Activated naive CD8-positive, alpha-beta T cell treated with anti-CD3 and anti-CD28 coated beads, Interleukin-2, amount 10 ng/mL, durations not matched to agents 7 days and 5 days (primary cell): ENCODE results near the gene SPPL3. TPM values are rescaled to one million over a fixed set of nuclear protein-coding genes. Genes with fewer than 3 reads are reported as not detected.

Source experiments
- ATAC-seq: fragments of 150-1000 bp; cut with Tn5 transposase; one replicate; pipeline ENCODE4 v1.10.0; 2021; ENCODE audit warnings: low read depth, moderate library complexity
- POLR2A ChIA-PET: fragments of 350-600 bp; sonication (Branson Sonifier 250); formaldehyde crosslinking; loops from one replicate; lab custom pipeline; 2021; ENCODE audit warnings: antibody characterized with exemption; lab: Charles Lee
- DNase-seq: peaks from one replicate; pipeline ENCODE4 v3.0.0; 2021
- H3K27ac Mint-ChIP-seq: one replicate; pipeline ENCODE4 v1.8.0; 2022; ENCODE audit warnings: mild to moderate bottlenecking, mixed read lengths
- H3K27me3 Mint-ChIP-seq: one replicate; pipeline ENCODE4 v1.8.0; 2022; ENCODE audit warnings: mild to moderate bottlenecking, moderate library complexity, mixed read lengths
- H3K36me3 Mint-ChIP-seq: one replicate; pipeline ENCODE4 v1.8.0; 2021; ENCODE audit warnings: mild to moderate bottlenecking, mixed read lengths
- H3K4me1 Mint-ChIP-seq: one replicate; pipeline ENCODE4 v1.8.0; 2021; ENCODE audit warnings: mixed read lengths
- H3K4me3 Mint-ChIP-seq: one replicate; pipeline ENCODE4 v1.8.0; 2022; ENCODE audit warnings: mild to moderate bottlenecking, moderate library complexity, mixed read lengths
- H3K9me3 Mint-ChIP-seq: one replicate; pipeline ENCODE4 v1.8.0; 2021; ENCODE audit warnings: mixed read lengths
- total RNA-seq, 2 experiments: library from RNA; stranded (reverse); gene quantifications; one replicate each; pipeline ENCODE4 v1.2.3, GENCODE V29; 2021

SPPL3 gene
- total RNA-seq, 2 experiments from 2014 or later, result 28.0 to 31.1 TPM

GRCh38 chr12:120855823-120856588 lies 48.2 kb downstream of the SPPL3 start:
- no peak for DNase-seq
- H3K4me3 Mint-ChIP-seq, result peak overlapping the region; percentile 7
- H3K4me1 Mint-ChIP-seq, result peaks cover 32% of the 10 kb centered on the region
- peaks cover 6% of the 10 kb centered on the region for H3K36me3 Mint-ChIP-seq
- POLR2A ChIA-PET, result interaction anchor here (0.8 kb wide), 1 partner anchor 48 kb away, joined by 3 read pairs; the partner anchor contains the start of gene SPPL3
- peak; percentile 59 for ATAC-seq
- H3K27me3 Mint-ChIP-seq, result no peaks in the 10 kb centered on the region
- H3K9me3 Mint-ChIP-seq, result no peaks in the 10 kb centered on the region
- no peak overlapping the region for H3K27ac Mint-ChIP-seq

GRCh38 chr12:120854804-120855203 lies 49.4 kb downstream of the SPPL3 start:
- POLR2A ChIA-PET, result interaction anchor here (0.9 kb wide), 1 partner anchor 49 kb away, joined by 3 read pairs; the partner anchor contains the start of gene SPPL3
- no peaks in the 10 kb centered on the region for H3K27me3 Mint-ChIP-seq
- H3K9me3 Mint-ChIP-seq, result no peaks in the 10 kb centered on the region
- no peak for DNase-seq
- H3K36me3 Mint-ChIP-seq, result peaks cover 6% of the 10 kb centered on the region
- H3K4me1 Mint-ChIP-seq, result peaks cover 29% of the 10 kb centered on the region
- no peak overlapping the region for H3K27ac Mint-ChIP-seq
- no peak overlapping the region for H3K4me3 Mint-ChIP-seq
- no peak for ATAC-seq

GRCh38 chr12:120853188-120853587 lies 51.0 kb downstream of the SPPL3 start:
- no peak for ATAC-seq
- Mint-ChIP-seq H3K9me3 (no peaks in the 10 kb centered on the region), H3K4me3 (no peak overlapping the region), H3K27me3 (no peaks in the 10 kb centered on the region), H3K36me3 (peaks cover 2% of the 10 kb centered on the region), H3K27ac (no peak overlapping the region), H3K4me1 (peaks cover 30% of the 10 kb centered on the region)
- no peak for DNase-seq
- POLR2A ChIA-PET, result interaction anchor here (0.7 kb wide), 1 partner anchor 56 kb away, joined by 5 read pairs; no protein-coding TSS in a partner anchor

GRCh38 chr12:120851944-120852343 lies 52.2 kb downstream of the SPPL3 start:
- Mint-ChIP-seq H3K36me3 (peaks cover 1% of the 10 kb centered on the region), H3K4me3 (no peak overlapping the region), H3K4me1 (peaks cover 26% of the 10 kb centered on the region), H3K9me3 (no peaks in the 10 kb centered on the region), H3K27ac (no peak overlapping the region), H3K27me3 (no peaks in the 10 kb centered on the region)
- no peak for DNase-seq
- POLR2A ChIA-PET, result no interaction called here
- no peak for ATAC-seq

GRCh38 chr12:120851444-120851843 lies 52.7 kb downstream of the SPPL3 start:
- DNase-seq (no peak), ATAC-seq (no peak)
- Mint-ChIP-seq H3K4me1 (peaks cover 23% of the 10 kb centered on the region), H3K9me3 (no peaks in the 10 kb centered on the region), H3K36me3 (peaks cover 2% of the 10 kb centered on the region), H3K27me3 (no peaks in the 10 kb centered on the region), H3K27ac (no peak overlapping the region), H3K4me3 (no peak overlapping the region)
- POLR2A ChIA-PET, result no interaction called here

GRCh38 chr12:120849765-120850164 lies 54.4 kb downstream of the SPPL3 start:
- no peaks in the 10 kb centered on the region for H3K27me3 Mint-ChIP-seq
- no peak for DNase-seq
- no peak overlapping the region for H3K27ac Mint-ChIP-seq

GRCh38 chr12:120847814-120848213 lies 56.3 kb downstream of the SPPL3 start:
- no peak overlapping the region for H3K27ac Mint-ChIP-seq
- H3K9me3 Mint-ChIP-seq, result no peaks in the 10 kb centered on the region
- ATAC-seq (no peak), DNase-seq (no peak)
- H3K27me3 Mint-ChIP-seq, result no peaks in the 10 kb centered on the region
- POLR2A ChIA-PET, result no interaction called here
- peaks cover 2% of the 10 kb centered on the region for H3K36me3 Mint-ChIP-seq
- no peak overlapping the region for H3K4me3 Mint-ChIP-seq
- H3K4me1 Mint-ChIP-seq, result peaks cover 14% of the 10 kb centered on the region

More at GRCh38 chr12:120849765-120850164, 54.4 kb downstream of the SPPL3 start:
- Mint-ChIP-seq H3K9me3 (no peaks in the 10 kb centered on the region), H3K4me1 (peaks cover 16% of the 10 kb centered on the region), H3K4me3 (no peak overlapping the region), H3K36me3 (peaks cover 2% of the 10 kb centered on the region)
- no peak for ATAC-seq
- POLR2A ChIA-PET, result no interaction called here

- no peaks in the 10 kb centered on the region for H3K27me3 Mint-ChIP-seq
- H3K4me3 Mint-ChIP-seq, result no peak overlapping the region
- POLR2A ChIA-PET, result no interaction called here
- H3K9me3 Mint-ChIP-seq, result no peaks in the 10 kb centered on the region
- peaks cover 2% of the 10 kb centered on the region for H3K36me3 Mint-ChIP-seq
- H3K4me1 Mint-ChIP-seq, result peaks cover 16% of the 10 kb centered on the region
- ATAC-seq (no peak), DNase-seq (no peak)
- H3K27ac Mint-ChIP-seq, result no peak overlapping the region
These were observed 56.8 kb downstream of the SPPL3 start for GRCh38 chr12:120847392-120847791.

GRCh38 chr12:120846721-120847120 lies 57.4 kb downstream of the SPPL3 start:
- H3K27me3 Mint-ChIP-seq, result no peaks in the 10 kb centered on the region
- POLR2A ChIA-PET, result no interaction called here
- H3K4me1 Mint-ChIP-seq, result peaks cover 20% of the 10 kb centered on the region
- H3K27ac Mint-ChIP-seq, result no peak overlapping the region
- DNase-seq, result no peak
- H3K4me3 Mint-ChIP-seq, result no peak overlapping the region
- H3K36me3 Mint-ChIP-seq, result peaks cover 2% of the 10 kb centered on the region
- ATAC-seq, result no peak
- H3K9me3 Mint-ChIP-seq, result no peaks in the 10 kb centered on the region

- Mint-ChIP-seq H3K27me3 (no peaks in the 10 kb centered on the region), H3K4me3 (no peak overlapping the region), H3K36me3 (peaks cover 2% of the 10 kb centered on the region), H3K27ac (no peak overlapping the region), H3K4me1 (peaks cover 17% of the 10 kb centered on the region), H3K9me3 (no peaks in the 10 kb centered on the region)
- ATAC-seq (no peak), DNase-seq (no peak)
- POLR2A ChIA-PET, result no interaction called here
These were observed 58.5 kb downstream of the SPPL3 start for GRCh38 chr12:120845696-120846095.

- POLR2A ChIA-PET, result no interaction called here
- Mint-ChIP-seq H3K27me3 (no peaks in the 10 kb centered on the region), H3K36me3 (peaks cover 6% of the 10 kb centered on the region), H3K9me3 (no peaks in the 10 kb centered on the region), H3K4me3 (no peak overlapping the region), H3K27ac (no peak overlapping the region), H3K4me1 (peaks cover 17% of the 10 kb centered on the region)
- no peak for ATAC-seq
- no peak for DNase-seq
These were observed 59.2 kb downstream of the SPPL3 start for GRCh38 chr12:120844768-120845449.

GRCh38 chr12:120844297-120844696 lies 59.9 kb downstream of the SPPL3 start:
- POLR2A ChIA-PET, result no interaction called here
- ATAC-seq (no peak), DNase-seq (no peak)
- H3K9me3 Mint-ChIP-seq, result no peaks in the 10 kb centered on the region
- H3K27ac Mint-ChIP-seq, result no peak overlapping the region
- H3K27me3 Mint-ChIP-seq, result no peaks in the 10 kb centered on the region
- H3K36me3 Mint-ChIP-seq, result peaks cover 6% of the 10 kb centered on the region
- peaks cover 17% of the 10 kb centered on the region for H3K4me1 Mint-ChIP-seq
- no peak overlapping the region for H3K4me3 Mint-ChIP-seq

GRCh38 chr12:120843472-120843871 lies 60.7 kb downstream of the SPPL3 start:
- DNase-seq, result no peak
- POLR2A ChIA-PET, result no interaction called here
- no peak overlapping the region for H3K4me3 Mint-ChIP-seq
- H3K27me3 Mint-ChIP-seq, result no peaks in the 10 kb centered on the region
- H3K27ac Mint-ChIP-seq, result no peak overlapping the region
- peaks cover 17% of the 10 kb centered on the region for H3K4me1 Mint-ChIP-seq
- no peak for ATAC-seq
- peaks cover 8% of the 10 kb centered on the region for H3K36me3 Mint-ChIP-seq
- H3K9me3 Mint-ChIP-seq, result no peaks in the 10 kb centered on the region

- ATAC-seq, result no peak
These were observed 61.6 kb downstream of the SPPL3 start for GRCh38 chr12:120842595-120842994.

More at GRCh38 chr12:120842595-120842994, 61.6 kb downstream of the SPPL3 start:
- DNase-seq, result no peak
- Mint-ChIP-seq H3K4me1 (peaks cover 14% of the 10 kb centered on the region), H3K9me3 (no peaks in the 10 kb centered on the region), H3K36me3 (peaks cover 8% of the 10 kb centered on the region), H3K27me3 (no peaks in the 10 kb centered on the region), H3K4me3 (no peak overlapping the region), H3K27ac (no peak overlapping the region)
- POLR2A ChIA-PET, result no interaction called here
